Progenitor cell of endocrine pancreas (in vitro differentiated cells): ENCODE results near the gene PPIE. TPM values are rescaled to one million over a fixed set of nuclear protein-coding genes. Genes with fewer than 3 reads are reported as not detected.

ENCODE experiments used
- DNase-seq: peaks from one replicate; pipeline ENCODE4 v3.0.0; 2021; ENCODE audit warnings: low spot score; ENCODE audit not compliant: unreplicated experiment
- H3K27ac Mint-ChIP-seq: 2 replicates; pipeline ENCODE4 v1.8.0; 2021; ENCODE audit warnings: mild to moderate bottlenecking, moderate library complexity, mixed read lengths
- H3K27me3 Mint-ChIP-seq: 2 replicates; pipeline ENCODE4 v1.8.0; 2021; ENCODE audit warnings: mixed read lengths
- H3K36me3 Mint-ChIP-seq: 2 replicates; pipeline ENCODE4 v1.8.0; 2022; ENCODE audit warnings: mixed read lengths; ENCODE audit not compliant: insufficient read depth
- H3K4me1 Mint-ChIP-seq: 2 replicates; pipeline ENCODE4 v1.8.0; 2021; ENCODE audit warnings: low read depth, mixed read lengths
- H3K4me3 Mint-ChIP-seq: 2 replicates; pipeline ENCODE4 v1.8.0; 2021; ENCODE audit warnings: low read depth, mild to moderate bottlenecking, moderate library complexity, mixed read lengths
- H3K9me3 Mint-ChIP-seq: 2 replicates; pipeline ENCODE4 v1.8.0; 2021; ENCODE audit warnings: low read depth, mixed read lengths
- total RNA-seq: library from RNA; stranded (reverse); gene quantifications from 2 replicates; pipeline ENCODE4 v1.2.1, GENCODE V29; 2021
- TF ChIP-seq, protein P1 (sequence below): fragments of 200-600 bp; sonication (generic); IDR thresholded peaks from one replicate; pipeline ENCODE4 v1.5.0; 2021; ENCODE audit warnings: antibody characterized with exemption, mild to moderate bottlenecking; ENCODE audit not compliant: unreplicated experiment

PPIE gene
- total RNA-seq, 1 donor from 2014 or later, result 47.4 TPM

DNA sequence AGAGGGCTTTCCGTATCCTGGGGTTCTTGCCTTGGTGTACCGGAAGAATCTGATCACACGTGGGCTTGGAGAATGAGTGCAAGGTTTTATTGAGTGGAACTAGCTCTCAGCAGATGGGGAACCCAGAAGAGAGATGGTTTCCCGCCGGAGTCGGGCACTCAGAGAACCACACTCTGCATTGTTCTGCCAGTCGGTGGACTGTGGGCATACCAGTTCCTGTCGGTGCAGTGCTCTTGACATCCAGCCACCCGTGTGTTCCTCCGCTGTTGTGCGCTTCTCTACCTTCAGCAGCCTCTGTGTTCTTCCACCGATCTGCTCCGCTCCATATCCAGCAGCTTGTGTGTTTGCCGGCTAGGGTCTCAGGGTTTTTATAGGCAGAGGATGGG is 10.8 kb upstream of the PPIE start:
- TF ChIP-seq, protein P1, sequence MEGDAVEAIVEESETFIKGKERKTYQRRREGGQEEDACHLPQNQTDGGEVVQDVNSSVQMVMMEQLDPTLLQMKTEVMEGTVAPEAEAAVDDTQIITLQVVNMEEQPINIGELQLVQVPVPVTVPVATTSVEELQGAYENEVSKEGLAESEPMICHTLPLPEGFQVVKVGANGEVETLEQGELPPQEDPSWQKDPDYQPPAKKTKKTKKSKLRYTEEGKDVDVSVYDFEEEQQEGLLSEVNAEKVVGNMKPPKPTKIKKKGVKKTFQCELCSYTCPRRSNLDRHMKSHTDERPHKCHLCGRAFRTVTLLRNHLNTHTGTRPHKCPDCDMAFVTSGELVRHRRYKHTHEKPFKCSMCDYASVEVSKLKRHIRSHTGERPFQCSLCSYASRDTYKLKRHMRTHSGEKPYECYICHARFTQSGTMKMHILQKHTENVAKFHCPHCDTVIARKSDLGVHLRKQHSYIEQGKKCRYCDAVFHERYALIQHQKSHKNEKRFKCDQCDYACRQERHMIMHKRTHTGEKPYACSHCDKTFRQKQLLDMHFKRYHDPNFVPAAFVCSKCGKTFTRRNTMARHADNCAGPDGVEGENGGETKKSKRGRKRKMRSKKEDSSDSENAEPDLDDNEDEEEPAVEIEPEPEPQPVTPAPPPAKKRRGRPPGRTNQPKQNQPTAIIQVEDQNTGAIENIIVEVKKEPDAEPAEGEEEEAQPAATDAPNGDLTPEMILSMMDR, result no peak
- Mint-ChIP-seq H3K4me1 (no peaks in the 10 kb centered on the region), H3K9me3 (no peaks in the 10 kb centered on the region), H3K4me3 (no peak overlapping the region), H3K27ac (no peak overlapping the region), H3K27me3 (peaks cover 82% of the 10 kb centered on the region), H3K36me3 (no peaks in the 10 kb centered on the region)
- DNase-seq, result no peak

DNA sequence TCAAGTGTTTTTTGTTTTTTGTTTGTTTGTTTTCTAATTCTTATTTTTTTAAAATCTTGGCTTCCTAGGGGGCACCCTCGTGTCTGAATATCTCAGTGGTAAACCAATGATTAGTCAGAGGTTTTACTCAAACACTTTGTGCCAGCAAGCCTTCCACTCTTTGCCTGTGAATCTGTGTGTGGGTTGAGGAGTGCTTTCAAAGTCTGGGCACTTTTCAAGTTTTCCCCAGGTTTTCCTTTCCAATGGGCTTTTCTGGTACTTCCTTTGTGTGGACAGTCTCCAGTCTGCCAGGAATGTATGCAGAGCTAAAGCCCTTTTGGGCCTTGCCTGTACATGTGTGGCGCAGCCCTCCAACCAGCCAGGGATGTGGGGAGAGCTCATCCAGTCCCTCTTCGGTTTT is 9.7 kb upstream of the PPIE start:
- H3K9me3 Mint-ChIP-seq, result no peaks in the 10 kb centered on the region
- peaks cover 4% of the 10 kb centered on the region for H3K4me1 Mint-ChIP-seq
- TF ChIP-seq, protein P1, result no peak
- DNase-seq, result no peak
- H3K4me3 Mint-ChIP-seq, result no peak overlapping the region
- peaks cover 87% of the 10 kb centered on the region for H3K27me3 Mint-ChIP-seq
- no peak overlapping the region for H3K27ac Mint-ChIP-seq
- H3K36me3 Mint-ChIP-seq, result no peaks in the 10 kb centered on the region

DNA sequence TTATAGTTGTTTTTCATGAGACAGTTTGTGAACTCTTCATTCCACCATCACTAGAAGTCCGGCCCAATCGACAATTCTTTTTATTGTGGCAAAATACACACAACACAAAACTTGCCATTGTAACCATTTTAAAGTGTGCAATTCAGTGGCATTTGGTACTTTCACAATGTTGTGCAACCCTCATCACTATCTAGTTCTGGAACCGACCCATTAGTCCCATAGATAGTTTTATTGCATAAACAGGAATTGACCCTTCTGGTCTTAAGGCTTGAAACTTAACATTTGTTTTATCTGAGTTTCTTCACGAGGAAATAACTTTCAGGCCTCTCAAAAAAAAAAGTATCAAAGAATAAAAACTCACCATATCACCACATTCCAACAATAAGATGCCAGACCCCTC is 8.8 kb upstream of the PPIE start:
- H3K4me1 Mint-ChIP-seq, result peaks cover 4% of the 10 kb centered on the region
- H3K27ac Mint-ChIP-seq, result no peak overlapping the region
- H3K27me3 Mint-ChIP-seq, result peaks cover 85% of the 10 kb centered on the region

DNA sequence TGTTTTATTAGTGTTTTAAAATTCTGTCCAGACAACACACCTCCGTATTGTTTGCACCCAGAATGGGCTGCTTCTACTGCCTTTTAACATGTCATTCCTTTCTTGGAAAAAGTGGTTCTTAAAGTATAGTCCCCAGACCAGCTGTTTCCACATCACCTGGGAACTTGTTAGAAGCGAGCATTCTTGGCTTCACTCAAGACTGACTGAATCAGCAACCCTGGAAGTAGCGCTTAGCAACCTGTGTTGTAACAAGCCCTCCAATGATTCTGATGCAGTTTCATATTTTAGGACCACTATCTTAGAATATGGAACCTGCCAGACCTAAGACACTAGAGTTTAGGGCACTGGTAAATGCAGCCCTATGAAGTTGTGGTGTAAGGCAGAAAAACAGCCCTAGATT is 6.0 kb upstream of the PPIE start:
- peaks cover 81% of the 10 kb centered on the region for H3K27me3 Mint-ChIP-seq
- H3K4me1 Mint-ChIP-seq, result peaks cover 4% of the 10 kb centered on the region
- H3K27ac Mint-ChIP-seq, result no peak overlapping the region
- H3K36me3 Mint-ChIP-seq, result no peaks in the 10 kb centered on the region
- H3K4me3 Mint-ChIP-seq, result no peak overlapping the region
- no peak for DNase-seq
- TF ChIP-seq, protein P1, result no peak
- no peaks in the 10 kb centered on the region for H3K9me3 Mint-ChIP-seq

More for the DNA sequence above, 8.8 kb upstream of the PPIE start:
- no peak for DNase-seq
- Mint-ChIP-seq H3K4me3 (no peak overlapping the region), H3K9me3 (no peaks in the 10 kb centered on the region), H3K36me3 (no peaks in the 10 kb centered on the region)
- TF ChIP-seq, protein P1, result no peak

DNA sequence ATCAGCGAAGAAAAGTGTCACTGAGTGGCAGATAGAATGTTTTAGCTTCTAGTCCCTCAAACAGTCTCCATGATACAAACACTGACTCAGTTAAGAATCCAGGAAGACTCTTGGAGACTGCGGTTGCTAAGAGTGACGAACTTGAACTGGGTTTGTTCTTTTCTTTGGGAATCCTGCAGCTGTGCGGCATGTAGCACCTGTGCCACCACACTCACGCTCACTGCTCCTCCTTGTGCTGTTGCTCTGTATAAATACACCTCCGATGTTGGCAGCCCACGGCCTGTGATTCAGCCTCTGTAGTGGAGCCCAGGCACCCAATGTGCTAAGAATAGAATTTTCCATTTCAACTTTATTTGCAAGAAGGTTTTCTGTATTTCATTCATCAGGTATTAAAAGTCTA is 5.5 kb upstream of the PPIE start:
- Mint-ChIP-seq H3K27ac (no peak overlapping the region), H3K9me3 (no peaks in the 10 kb centered on the region), H3K27me3 (peaks cover 79% of the 10 kb centered on the region), H3K4me3 (no peak overlapping the region), H3K4me1 (peaks cover 4% of the 10 kb centered on the region), H3K36me3 (no peaks in the 10 kb centered on the region)
- DNase-seq, result no peak
- TF ChIP-seq, protein P1, result no peak

DNA sequence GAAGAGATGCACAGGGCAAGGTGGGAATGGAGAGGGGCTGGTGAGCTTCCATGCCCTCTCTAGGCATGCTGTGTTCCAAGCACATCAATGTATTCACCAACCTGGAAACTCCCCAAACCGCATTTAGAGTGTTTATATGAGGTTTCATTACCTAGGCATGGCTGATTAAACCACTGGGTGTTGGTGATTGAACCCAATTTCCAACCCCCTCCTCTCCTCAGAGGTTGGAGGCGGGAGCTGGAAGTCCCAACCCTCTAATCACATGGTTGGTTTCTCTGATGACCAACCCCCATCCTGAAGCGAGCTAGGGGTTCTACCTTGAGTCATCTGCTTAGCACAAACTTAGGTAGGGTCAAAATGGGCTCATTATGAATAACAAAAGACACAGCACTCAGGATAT is 3.0 kb upstream of the PPIE start:
- Mint-ChIP-seq H3K27me3 (peaks cover 53% of the 10 kb centered on the region), H3K36me3 (peaks cover 2% of the 10 kb centered on the region), H3K9me3 (no peaks in the 10 kb centered on the region)

More for the DNA sequence above, 3.0 kb upstream of the PPIE start:
- TF ChIP-seq, protein P1, result no peak
- Mint-ChIP-seq H3K27ac (no peak overlapping the region), H3K4me3 (no peak overlapping the region), H3K4me1 (peaks cover 14% of the 10 kb centered on the region)
- no peak for DNase-seq
